ENCODE measurements around the gene ADCY2. TPM values are rescaled to one million over a fixed set of nuclear protein-coding genes. Genes with fewer than 3 reads are reported as not detected.

The ADCY2 gene
- total RNA-seq, 1 experiment from 2014 or later = 31.3 TPM

GRCh38 chr5:7405277-7405676 is 9.3 kb downstream of the ADCY2 start:
- H3K4me1 Mint-ChIP-seq = peaks cover 27 to 31% of the 10 kb centered on the region in 2 experiments
- H2BK5ac ChIP-seq (ENCODE audit: insufficient read length, low read length) = no peak overlapping the region
- no peaks in the 10 kb centered on the region for H3K27me3 ChIP-seq (ENCODE audit: insufficient read depth, low read length)
- H3K36me3 Mint-ChIP-seq (ENCODE audit: insufficient read depth in 1 of 3, low read depth in 3 of 3) = peaks cover 12 to 20% (median 16%) of the 10 kb centered on the region in 3 experiments; a peak in 6 of 7 replicates
- H4K8ac ChIP-seq (replicated peaks; ENCODE audit: insufficient read length, low read depth, low read length) = no peak overlapping the region
- no peak overlapping the region for H4K5ac ChIP-seq (ENCODE audit: insufficient read length, low read depth, low read length)
- H3K27ac Mint-ChIP-seq = no peak overlapping the region
- TF ChIP-seq CTCF (conservative IDR thresholded peaks at IDR 0.05) = no peak
- H4K20me1 ChIP-seq (ENCODE audit: control insufficient read depth, insufficient read depth, insufficient read length) = no peaks in the 10 kb centered on the region
- no peaks in the 10 kb centered on the region for H3K9me3 Mint-ChIP-seq
- DNase-seq = no peak
- H3K9ac ChIP-seq (ENCODE audit: extremely low read depth, insufficient read length, low read length) = no peak overlapping the region
- no peak overlapping the region for H2BK12ac ChIP-seq (ENCODE audit: insufficient read length, low read depth, low read length)
- no peaks in the 10 kb centered on the region for H3K27me3 Mint-ChIP-seq (ENCODE audit: low read depth)
- no peak overlapping the region for H2AFZ ChIP-seq (ENCODE audit: low read length)
- WGBS (ENCODE audit: extremely low coverage, insufficient read length, low lambda C conversion rate) = no CpG with 5 or more reads among the region's 1 CpG
- no peaks in the 10 kb centered on the region for H3K23me2 ChIP-seq (ENCODE audit: insufficient read length, low read depth, low read length, poor library complexity, severe bottlenecking)
- H4K91ac ChIP-seq (ENCODE audit: insufficient read length, low read depth, low read length) = no peak overlapping the region
- H3K4ac ChIP-seq (ENCODE audit: low read depth, low read length) = no peak overlapping the region
- H3K56ac ChIP-seq (ENCODE audit: insufficient read length, low read depth, low read length) = no peak overlapping the region
- H3K27ac ChIP-seq (ENCODE audit: insufficient read length, low read depth, low read length) = no peak overlapping the region
- H3K4me1 ChIP-seq (ENCODE audit: insufficient read depth, low read length) = peaks cover 12% of the 10 kb centered on the region; the same call in 1 of the 2 replicates
- no peak overlapping the region for H3K23ac ChIP-seq (ENCODE audit: insufficient read length, low read depth, low read length)
- H3T11ph ChIP-seq (ENCODE audit: low read length) = no peak overlapping the region
- H3K18ac ChIP-seq (ENCODE audit: insufficient read length, low read depth, low read length) = no peak overlapping the region
- H3K4me3 Mint-ChIP-seq = no peak overlapping the region
- no peak overlapping the region for H2BK15ac ChIP-seq (ENCODE audit: low read depth, low read length)
- no peak overlapping the region for H2BK20ac ChIP-seq (ENCODE audit: low read depth, low read length, poor library complexity, severe bottlenecking)
- H3K79me2 ChIP-seq (ENCODE audit: insufficient read depth, low read length) = peaks cover 41% of the 10 kb centered on the region; the same call in 1 of the 2 replicates
- no peaks in the 10 kb centered on the region for H3K9me3 ChIP-seq (ENCODE audit: control insufficient read depth, low read depth, low read length)
- no peak overlapping the region for H2BK120ac ChIP-seq (ENCODE audit: low read depth, low read length, poor library complexity, severe bottlenecking)
- H3K79me1 ChIP-seq (ENCODE audit: insufficient read depth, low read depth, low read length, poor library complexity, severe bottlenecking) = peaks cover 8% of the 10 kb centered on the region
- no peak overlapping the region for H3K4me2 ChIP-seq (ENCODE audit: insufficient read depth, insufficient read length, low read length)
- no peak overlapping the region for H2AK5ac ChIP-seq (ENCODE audit: insufficient read length, low read length)
- H3K14ac ChIP-seq (ENCODE audit: insufficient read depth, low read length) = no peak overlapping the region

Data from H9 (cell line).